GM06990 (cell line): ENCODE results near the gene MAP2.

Experiments used
- DNase-seq: peaks from one replicate; pipeline ENCODE4 v3.0.0-alpha.2; 2011; ENCODE audit not compliant: insufficient read length; ENCODE audit errors: extremely low read depth
- H3K27me3 ChIP-seq: replicated peaks from 2 replicates; pipeline ENCODE4 v1.6.0; 2011; ENCODE audit warnings: low read length; ENCODE audit not compliant: control insufficient read depth, insufficient read depth
- H3K36me3 ChIP-seq: 2 replicates; pipeline ENCODE4 v1.5.1; 2011; ENCODE audit warnings: low read length; ENCODE audit not compliant: control insufficient read depth, insufficient read depth
- H3K4me3 ChIP-seq: replicated peaks from 2 replicates; pipeline ENCODE4 v1.5.1; 2011; ENCODE audit warnings: low read depth, mild to moderate bottlenecking, control low read depth, low read length
- TF ChIP-seq, protein P1 (sequence below): IDR thresholded peaks from 2 replicates; pipeline ENCODE4 v1.5.1; 2011; ENCODE audit warnings: low read length, control low read depth, mild to moderate bottlenecking, inconsistent platforms; ENCODE audit not compliant: insufficient read depth, poor library complexity, severe bottlenecking

Gene MAP2

DNA sequence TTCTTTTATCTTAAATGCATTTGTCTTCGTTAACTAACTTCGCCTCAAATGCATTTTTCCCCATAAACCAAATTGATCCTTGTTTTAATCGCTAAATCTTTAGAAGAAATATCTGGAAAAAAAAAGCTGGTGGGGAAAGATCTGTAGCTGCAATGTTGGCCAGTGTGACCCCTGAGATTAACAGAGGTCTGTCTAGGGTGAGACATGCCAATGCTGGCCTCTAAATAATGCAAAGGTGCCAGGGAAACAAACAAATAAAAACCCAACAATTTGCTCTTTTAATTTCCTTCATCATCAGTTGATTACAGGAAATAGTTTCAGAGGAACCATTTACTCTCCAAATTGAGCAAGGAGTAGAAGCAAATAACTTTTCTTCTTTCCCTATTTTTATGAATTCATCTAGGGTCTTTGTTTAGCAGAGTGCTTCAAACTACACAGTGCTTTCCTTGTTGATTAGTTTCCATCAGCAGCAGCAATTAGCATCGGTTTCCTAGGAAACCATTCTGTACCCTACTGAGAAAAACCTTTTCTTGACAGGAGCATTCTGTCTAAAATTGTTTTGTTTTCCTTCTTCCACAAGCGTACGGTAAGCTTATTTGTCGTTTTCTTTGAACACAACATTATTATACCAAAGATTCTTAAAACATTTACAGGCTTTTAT lies 247.3 kb downstream of the MAP2 start:
- no peak overlapping the region for H3K4me3 ChIP-seq
- TF ChIP-seq, protein P1, sequence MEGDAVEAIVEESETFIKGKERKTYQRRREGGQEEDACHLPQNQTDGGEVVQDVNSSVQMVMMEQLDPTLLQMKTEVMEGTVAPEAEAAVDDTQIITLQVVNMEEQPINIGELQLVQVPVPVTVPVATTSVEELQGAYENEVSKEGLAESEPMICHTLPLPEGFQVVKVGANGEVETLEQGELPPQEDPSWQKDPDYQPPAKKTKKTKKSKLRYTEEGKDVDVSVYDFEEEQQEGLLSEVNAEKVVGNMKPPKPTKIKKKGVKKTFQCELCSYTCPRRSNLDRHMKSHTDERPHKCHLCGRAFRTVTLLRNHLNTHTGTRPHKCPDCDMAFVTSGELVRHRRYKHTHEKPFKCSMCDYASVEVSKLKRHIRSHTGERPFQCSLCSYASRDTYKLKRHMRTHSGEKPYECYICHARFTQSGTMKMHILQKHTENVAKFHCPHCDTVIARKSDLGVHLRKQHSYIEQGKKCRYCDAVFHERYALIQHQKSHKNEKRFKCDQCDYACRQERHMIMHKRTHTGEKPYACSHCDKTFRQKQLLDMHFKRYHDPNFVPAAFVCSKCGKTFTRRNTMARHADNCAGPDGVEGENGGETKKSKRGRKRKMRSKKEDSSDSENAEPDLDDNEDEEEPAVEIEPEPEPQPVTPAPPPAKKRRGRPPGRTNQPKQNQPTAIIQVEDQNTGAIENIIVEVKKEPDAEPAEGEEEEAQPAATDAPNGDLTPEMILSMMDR = no peak
- no peaks in the 10 kb centered on the region for H3K36me3 ChIP-seq
- no peak for DNase-seq
- H3K27me3 ChIP-seq = no peaks in the 10 kb centered on the region

DNA sequence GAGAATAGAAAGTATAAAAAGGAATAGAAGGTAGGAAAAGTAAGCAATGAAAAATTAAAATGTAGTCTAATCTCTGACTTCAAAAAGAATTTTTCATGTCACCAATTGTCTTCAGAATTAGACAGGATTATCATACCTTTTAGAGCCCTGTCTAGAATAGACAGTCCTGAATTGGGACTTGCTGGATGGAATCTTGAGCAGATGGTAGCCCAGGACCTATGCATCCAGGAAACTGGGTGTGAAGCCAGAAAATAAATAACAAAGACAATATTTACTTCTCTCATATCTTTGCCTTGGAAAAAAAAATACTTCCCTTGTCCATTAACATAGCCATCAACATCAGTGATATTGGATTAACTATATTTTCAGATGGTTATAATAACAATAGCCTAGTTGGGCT lies 250.0 kb downstream of the MAP2 start:
- no peak for DNase-seq
- Histone ChIP-seq H3K36me3 (no peaks in the 10 kb centered on the region), H3K4me3 (no peak overlapping the region), H3K27me3 (no peaks in the 10 kb centered on the region)
- TF ChIP-seq, protein P1 = no peak

DNA sequence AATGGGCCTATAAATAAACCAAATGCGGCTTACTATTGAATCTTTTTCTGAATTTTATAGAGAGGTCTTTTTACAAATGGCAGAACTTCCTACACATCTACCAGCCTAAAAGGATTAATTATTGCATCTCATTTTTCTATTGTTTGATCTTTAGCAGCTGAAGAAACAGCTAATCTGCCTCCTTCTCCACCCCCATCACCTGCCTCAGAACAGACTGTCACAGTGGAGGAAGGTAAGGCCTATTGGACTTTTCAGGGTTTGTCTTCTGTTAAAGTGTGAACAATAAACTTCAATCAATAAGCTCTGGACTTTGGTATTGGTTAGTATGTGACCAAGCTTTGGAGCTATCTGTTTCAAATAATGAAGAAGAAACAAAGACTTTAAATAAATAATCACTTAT lies 256.7 kb downstream of the MAP2 start:
- Histone ChIP-seq H3K4me3 (no peak overlapping the region), H3K36me3 (no peaks in the 10 kb centered on the region), H3K27me3 (no peaks in the 10 kb centered on the region; the same call in 1 of the 2 replicates)
- no peak for DNase-seq
- TF ChIP-seq, protein P1 = no peak

DNA sequence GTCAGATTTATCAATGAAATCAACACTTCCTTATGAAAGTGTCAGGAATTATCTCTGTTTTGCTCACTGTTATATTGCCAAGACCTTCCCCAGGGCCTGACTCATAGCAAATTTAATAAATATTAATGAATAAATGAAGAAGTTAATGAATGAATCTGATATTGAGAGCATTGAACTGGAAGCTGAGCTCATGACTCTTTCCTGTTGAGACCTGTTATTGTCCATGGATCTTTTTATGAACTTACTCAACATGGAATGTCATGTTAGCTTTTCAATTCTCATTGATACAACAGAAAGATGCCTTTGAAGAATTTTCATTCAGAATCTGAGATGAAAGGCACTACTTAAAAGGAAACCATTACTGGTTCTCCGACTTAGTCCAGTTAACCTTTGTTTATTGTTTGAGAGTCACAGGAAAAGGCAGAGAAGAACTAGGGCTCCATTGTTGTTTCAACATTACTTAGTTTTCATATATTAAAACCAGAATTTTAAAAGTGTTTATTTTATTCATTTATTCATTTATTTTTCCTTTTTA lies 257.4 kb downstream of the MAP2 start:
- TF ChIP-seq, protein P1 = no peak
- Histone ChIP-seq H3K4me3 (no peak overlapping the region), H3K36me3 (no peaks in the 10 kb centered on the region), H3K27me3 (no peaks in the 10 kb centered on the region; the same call in 1 of the 2 replicates)
- no peak for DNase-seq

DNA sequence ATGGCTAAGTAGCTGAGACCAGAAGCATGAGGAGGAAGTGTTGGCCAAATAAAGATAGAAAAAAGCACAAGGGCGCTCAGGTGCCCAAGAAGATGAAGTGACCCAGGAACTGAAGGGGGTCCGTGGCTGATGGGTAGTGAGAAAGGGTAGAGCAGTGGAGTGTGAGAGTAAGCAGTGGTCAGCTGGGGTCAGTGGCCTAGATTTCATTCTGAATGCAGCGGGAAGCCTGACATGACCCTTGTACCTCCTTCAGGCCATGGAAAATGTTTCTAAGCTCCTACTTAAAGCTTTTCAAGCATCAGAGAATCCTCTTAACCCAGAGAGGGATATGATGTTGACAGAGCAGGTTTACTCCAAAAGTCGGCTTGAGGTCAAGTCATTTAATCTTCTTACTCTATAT lies 258.8 kb downstream of the MAP2 start:
- no peaks in the 10 kb centered on the region for H3K36me3 ChIP-seq
- DNase-seq = no peak
- H3K4me3 ChIP-seq = no peak overlapping the region
- H3K27me3 ChIP-seq = no peaks in the 10 kb centered on the region; the same call in 1 of the 2 replicates
- TF ChIP-seq, protein P1 = no peak
